Osteocyte (in vitro differentiated cells): ENCODE data around the gene C4B. TPM values are rescaled to one million over a fixed set of nuclear protein-coding genes. Genes with fewer than 3 reads are reported as not detected.

Source experiments
- DNase-seq: peaks from one replicate; pipeline ENCODE4 v3.0.0; 2021; ENCODE audit warnings: mixed read lengths; ENCODE audit not compliant: unreplicated experiment; ENCODE audit errors: extremely low spot score
- H3K27ac Mint-ChIP-seq: one replicate; pipeline ENCODE4 v1.8.0; 2021; ENCODE audit warnings: mild to moderate bottlenecking, mixed read lengths; ENCODE audit not compliant: unreplicated experiment
- H3K27me3 Mint-ChIP-seq: one replicate; pipeline ENCODE4 v1.8.0; 2021; ENCODE audit warnings: mixed read lengths; ENCODE audit not compliant: unreplicated experiment
- H3K36me3 Mint-ChIP-seq: one replicate; pipeline ENCODE4 v1.8.0; 2021; ENCODE audit warnings: mixed read lengths; ENCODE audit not compliant: unreplicated experiment
- H3K4me1 Mint-ChIP-seq: one replicate; pipeline ENCODE4 v1.8.0; 2021; ENCODE audit warnings: mixed read lengths; ENCODE audit not compliant: unreplicated experiment
- H3K4me3 Mint-ChIP-seq: one replicate; pipeline ENCODE4 v1.8.0; 2021; ENCODE audit warnings: mild to moderate bottlenecking, moderate library complexity, mixed read lengths; ENCODE audit not compliant: unreplicated experiment
- H3K9me3 Mint-ChIP-seq: one replicate; pipeline ENCODE4 v1.8.0; 2021; ENCODE audit warnings: mixed read lengths; ENCODE audit not compliant: unreplicated experiment
- CTCF ChIP-seq: fragments of 200-600 bp; sonication (generic); IDR thresholded peaks from 2 replicates; pipeline ENCODE4 v1.5.0; 2021; ENCODE audit warnings: antibody characterized with exemption, mild to moderate bottlenecking, moderate library complexity
- total RNA-seq: library from RNA; stranded (reverse); gene quantifications from 2 replicates; pipeline ENCODE4 v1.2.1, GENCODE V29; 2021

The C4B gene
- total RNA-seq, 1 donor from 2014 or later, result 10.5 TPM

- H3K9me3 Mint-ChIP-seq, result no peaks in the 10 kb centered on the region
Measured at GRCh38 chr6:31968326-31968725, 46.3 kb upstream of the C4B start.

GRCh38 chr6:31968791-31969711 is 45.5 kb upstream of the C4B start:
- no peak for TF ChIP-seq CTCF
- H3K36me3 Mint-ChIP-seq, result peaks cover 24% of the 10 kb centered on the region
- H3K27ac Mint-ChIP-seq, result peak overlapping the region; percentile 100
- H3K27me3 Mint-ChIP-seq, result no peaks in the 10 kb centered on the region
- no peak overlapping the region for H3K4me3 Mint-ChIP-seq
- peaks cover 34% of the 10 kb centered on the region for H3K4me1 Mint-ChIP-seq
- H3K9me3 Mint-ChIP-seq, result no peaks in the 10 kb centered on the region
- DNase-seq, result no peak

More at GRCh38 chr6:31968326-31968725, 46.3 kb upstream of the C4B start:
- H3K36me3 Mint-ChIP-seq, result peaks cover 28% of the 10 kb centered on the region
- TF ChIP-seq CTCF, result no peak
- no peaks in the 10 kb centered on the region for H3K27me3 Mint-ChIP-seq
- no peak overlapping the region for H3K27ac Mint-ChIP-seq
- peaks cover 28% of the 10 kb centered on the region for H3K4me1 Mint-ChIP-seq
- H3K4me3 Mint-ChIP-seq, result no peak overlapping the region
- DNase-seq, result no peak

GRCh38 chr6:31969712-31970603 is 44.6 kb upstream of the C4B start:
- no peak for TF ChIP-seq CTCF
- DNase-seq, result no peak
- peak overlapping the region; percentile 100 for H3K27ac Mint-ChIP-seq
- H3K4me1 Mint-ChIP-seq, result peaks cover 35% of the 10 kb centered on the region
- peaks cover 21% of the 10 kb centered on the region for H3K36me3 Mint-ChIP-seq
- peak overlapping the region; percentile 94 for H3K4me3 Mint-ChIP-seq
- no peaks in the 10 kb centered on the region for H3K9me3 Mint-ChIP-seq
- H3K27me3 Mint-ChIP-seq, result no peaks in the 10 kb centered on the region

DNA sequence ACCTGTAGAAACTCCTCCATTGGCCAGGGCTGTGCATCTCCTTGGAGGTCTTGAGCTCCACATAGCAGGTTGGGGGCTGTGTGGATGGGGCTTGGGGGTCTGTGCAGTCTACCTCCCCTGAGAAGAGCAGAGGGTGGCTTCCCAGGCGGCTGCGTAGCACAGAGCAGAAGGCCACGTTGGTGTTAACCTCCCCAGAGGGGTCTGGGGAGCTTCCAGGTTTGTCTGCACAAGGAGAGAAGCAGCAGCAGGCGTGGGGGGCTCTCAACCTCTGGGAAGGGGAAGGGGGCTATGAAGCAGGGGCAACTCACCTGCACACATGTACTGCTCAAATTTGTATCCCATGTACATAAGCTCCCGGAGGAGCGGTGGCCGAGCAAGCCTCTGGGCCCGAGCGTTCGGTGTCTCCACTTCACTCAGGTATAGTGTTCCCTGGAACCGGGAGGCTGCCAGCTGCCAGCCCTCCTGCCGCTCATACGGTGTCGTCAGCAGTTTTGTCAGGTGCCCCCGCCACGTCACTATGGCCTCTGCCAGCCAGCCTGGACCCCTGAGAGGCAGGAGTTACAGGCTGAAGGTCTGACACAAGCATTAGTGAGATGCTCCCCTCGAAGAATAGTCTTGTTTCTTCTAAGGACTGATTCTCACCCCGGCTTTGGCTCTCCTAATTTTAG is 43.9 kb upstream of the C4B start:
- H3K27ac Mint-ChIP-seq, result peak overlapping the region; percentile 100

More for the DNA sequence above, 43.9 kb upstream of the C4B start:
- no peak for DNase-seq
- Mint-ChIP-seq H3K4me1 (peaks cover 35% of the 10 kb centered on the region), H3K27me3 (no peaks in the 10 kb centered on the region), H3K4me3 (peak overlapping the region; percentile 94), H3K36me3 (peaks cover 18% of the 10 kb centered on the region), H3K9me3 (no peaks in the 10 kb centered on the region)
- no peak for TF ChIP-seq CTCF
